Hematopoietic multipotent progenitor cell treated with erythropoietin and hydrocortisone succinate and interleukin-3 and kit ligand, for 4 days (in vitro differentiated cells): Measurements from ENCODE around the gene DCPS.
"Not testable (repeated sequence)": the region's sequence is repeated elsewhere in the genome, so short reads cannot be mapped to it uniquely, and the experiment has no call there.

ENCODE experiments used
- DNase-seq: peaks from one replicate; pipeline ENCODE4 v3.0.0-alpha.2; 2015

Gene DCPS

DNA sequence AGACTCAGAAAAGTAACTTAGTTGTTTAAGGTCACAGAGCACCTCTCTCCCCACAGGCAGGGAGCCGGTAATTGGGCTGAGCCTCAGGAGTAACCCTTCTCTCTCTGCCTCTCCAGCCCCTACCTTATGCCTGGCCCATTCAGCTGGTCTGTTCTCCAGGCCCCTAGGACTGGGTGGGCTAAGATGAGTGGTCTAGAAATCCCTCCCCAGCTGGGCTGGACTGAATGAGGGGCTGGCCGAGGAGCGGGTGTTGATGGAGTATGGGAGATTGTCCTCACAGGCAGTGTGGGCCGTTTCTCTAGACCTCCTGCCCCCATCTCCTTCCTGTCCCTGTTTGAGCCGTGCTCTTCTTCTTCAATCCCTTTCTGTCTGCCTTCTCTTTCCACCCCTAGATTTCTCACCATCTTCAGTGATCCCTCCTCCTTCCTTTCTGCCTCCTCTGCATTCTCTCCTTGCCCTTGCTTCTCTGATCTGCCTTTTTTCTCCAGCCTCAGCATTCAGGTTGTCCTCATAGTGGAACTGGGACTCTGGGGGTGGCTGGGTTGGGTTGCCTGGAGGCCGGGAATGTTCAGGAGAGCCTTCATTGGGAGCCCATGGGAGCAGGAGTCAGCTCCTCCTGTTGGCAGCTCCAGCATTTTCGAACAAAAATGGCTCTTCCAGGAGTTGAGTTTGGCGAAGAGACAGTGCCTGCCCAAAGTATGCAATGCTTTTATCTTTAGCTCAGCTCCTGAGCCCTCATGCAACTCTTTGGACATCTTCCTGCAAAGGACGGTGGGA, 59.2 kb downstream of the DCPS start:
- no peak for DNase-seq

DNA sequence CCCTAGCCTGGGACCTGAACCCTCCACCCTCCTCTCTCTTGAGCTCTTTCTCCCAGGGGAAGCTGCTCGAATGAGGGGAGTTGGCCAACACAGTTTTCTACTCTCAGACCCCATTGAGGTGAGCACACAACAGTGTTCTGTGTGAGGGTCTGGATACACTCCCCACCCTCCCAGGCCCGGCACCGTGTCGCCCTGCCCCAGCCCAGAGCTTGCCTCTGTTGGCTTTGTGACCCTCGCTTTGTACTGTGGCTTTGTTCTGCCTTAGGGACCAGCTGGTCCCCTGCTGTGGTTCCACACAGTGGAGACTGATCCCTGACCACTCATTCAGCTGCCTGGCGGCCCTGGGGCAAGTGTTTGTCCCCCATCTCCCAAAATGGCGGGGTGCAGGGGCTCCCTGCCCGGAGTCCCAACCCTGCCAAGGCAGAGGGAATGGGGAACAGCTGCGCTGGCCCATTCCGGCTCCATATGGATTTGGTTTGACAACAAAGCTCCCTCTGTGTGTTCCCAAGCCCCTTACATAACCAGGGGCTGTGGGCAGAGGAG, 59.9 kb downstream of the DCPS start:
- DNase-seq, result no peak

DNA sequence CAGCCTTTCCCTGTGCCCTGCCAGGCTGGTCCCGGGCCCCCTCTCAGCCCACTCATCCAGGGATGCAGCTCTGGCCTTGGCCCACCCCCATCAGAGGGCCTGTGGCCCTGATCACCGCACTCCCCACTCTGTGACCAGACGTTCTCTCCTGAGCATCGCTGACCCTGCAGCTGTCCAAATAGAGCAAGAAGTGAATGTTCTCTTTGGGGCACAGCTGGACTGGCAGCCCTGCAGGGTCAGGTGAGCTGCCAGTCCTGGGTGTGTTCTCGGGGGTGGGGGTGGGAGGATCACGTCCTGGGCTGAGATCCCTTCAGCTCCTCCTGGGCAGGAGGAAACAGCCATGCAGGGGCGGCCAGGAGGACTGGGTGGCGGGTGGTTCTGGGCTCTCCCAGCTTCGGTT, 60.9 kb downstream of the DCPS start:
- DNase-seq, result not testable (repeated sequence)

DNA sequence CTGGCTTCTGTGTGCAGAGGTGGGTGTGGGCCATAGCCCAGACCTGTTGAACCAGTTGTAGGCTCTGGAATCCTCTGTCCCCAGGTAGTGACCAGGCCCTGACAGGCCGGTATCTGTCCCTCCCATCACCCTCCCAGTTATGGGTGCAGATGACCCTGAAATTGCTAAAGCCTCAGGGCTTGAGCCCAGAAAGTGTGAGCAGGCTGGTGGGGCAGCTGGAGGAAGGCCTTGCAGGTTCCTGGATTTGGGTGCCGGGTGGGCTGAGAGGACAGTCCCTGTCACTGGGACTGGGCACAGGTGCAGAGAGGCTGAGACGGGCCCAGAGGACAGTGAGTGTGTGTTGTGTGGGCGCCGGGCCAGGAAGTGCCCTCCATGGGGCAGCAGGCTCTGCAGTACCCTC, 61.6 kb downstream of the DCPS start:
- not testable (repeated sequence) for DNase-seq

DNA sequence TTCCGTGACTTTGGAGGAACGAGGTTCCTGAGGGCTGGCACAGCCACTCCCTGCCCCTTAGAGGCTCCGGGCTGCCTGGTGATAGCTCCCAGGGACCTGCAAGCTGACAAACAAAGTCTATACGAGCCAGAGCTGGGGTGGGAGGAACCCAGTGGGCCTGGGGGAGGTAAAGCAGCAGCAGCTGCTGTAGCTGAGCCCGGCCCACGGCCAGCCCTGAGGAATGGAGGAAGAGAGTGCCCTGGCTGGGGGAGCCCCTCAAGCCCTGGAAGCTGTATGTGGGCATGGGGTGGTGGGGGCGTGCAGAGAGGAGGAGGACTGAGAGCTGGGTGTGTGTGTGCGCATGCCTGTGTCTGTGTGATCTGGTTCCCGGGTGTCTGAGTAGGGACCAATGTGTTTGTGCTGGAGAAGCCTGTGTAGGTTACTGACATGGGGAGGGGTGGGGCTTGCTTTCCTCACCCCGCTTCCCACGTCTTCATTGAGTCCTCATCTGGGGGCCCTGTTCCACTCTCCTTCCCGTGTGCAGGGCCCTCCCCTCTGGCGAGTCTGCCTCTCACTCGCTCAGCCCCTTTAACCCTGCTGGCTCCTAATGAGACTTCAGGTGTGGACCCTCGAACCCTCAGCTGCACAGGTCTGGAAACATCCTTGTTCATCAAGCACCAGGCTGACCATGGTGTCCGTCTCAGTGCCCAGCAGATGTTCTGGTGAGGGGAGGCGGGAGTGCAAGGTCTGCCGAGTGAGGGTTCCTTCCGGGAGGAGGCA, 62.4 kb downstream of the DCPS start:
- DNase-seq, result no peak

DNA sequence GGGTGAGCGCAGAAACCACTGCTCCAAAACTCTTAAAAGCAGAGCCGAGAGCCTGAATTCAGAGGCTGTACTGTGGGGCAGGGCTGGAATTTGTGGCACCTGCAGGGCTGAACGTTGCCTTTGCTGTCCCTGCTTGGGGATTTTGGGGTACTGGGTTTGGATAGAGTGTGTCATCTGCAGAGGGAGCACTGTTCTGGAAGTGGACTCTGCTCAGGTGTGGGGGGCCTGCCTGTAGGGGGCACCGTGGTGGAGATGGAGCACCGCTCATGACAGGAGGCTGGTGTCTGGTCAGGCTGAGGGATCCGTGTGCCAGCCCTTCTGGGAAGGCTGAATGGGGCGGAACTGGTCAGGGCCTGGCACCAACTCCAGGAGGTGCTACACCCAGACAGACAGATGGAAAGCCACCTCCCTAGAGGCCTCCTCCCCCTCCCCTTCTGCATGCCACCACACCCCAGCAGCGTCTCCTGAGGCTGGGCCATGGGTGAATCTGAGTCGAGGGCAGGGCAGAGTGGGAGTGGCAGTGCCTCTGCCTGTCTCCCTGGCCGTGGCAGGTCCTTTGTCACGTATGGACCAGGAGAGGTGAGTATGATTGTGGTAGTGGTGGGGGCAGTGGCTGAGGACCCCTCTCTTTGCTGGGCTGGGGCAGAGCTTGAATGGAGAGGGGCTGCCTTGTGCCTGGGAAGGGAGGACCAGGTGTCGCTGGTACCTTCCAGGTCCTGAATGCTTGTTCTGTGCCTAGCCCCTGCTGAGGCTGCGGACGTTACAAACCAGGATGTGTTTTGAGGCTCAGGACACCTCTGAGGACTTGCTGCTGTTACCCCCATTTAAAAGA, 63.2 kb downstream of the DCPS start:
- DNase-seq, result peak; percentile 47

DNA sequence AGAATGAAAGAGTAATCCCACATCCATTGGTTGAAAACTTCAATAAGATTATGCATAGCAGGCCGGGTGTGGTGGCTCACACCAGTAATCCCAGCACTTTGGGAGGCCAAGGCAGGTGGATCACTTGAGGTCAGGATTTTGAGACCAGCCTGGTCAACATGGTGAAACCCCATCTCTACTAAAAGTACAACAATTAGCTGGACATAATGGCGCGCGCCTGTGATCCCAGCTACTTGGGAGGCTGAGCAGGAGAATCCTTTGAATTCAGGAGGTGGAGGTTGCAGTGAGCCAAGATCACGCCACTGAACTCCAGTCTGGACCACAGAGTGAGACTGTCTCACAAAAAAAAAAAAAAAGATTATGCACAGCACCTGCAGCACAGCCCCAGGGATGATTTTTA, 63.9 kb downstream of the DCPS start:
- DNase-seq, result not testable (repeated sequence)

DNA sequence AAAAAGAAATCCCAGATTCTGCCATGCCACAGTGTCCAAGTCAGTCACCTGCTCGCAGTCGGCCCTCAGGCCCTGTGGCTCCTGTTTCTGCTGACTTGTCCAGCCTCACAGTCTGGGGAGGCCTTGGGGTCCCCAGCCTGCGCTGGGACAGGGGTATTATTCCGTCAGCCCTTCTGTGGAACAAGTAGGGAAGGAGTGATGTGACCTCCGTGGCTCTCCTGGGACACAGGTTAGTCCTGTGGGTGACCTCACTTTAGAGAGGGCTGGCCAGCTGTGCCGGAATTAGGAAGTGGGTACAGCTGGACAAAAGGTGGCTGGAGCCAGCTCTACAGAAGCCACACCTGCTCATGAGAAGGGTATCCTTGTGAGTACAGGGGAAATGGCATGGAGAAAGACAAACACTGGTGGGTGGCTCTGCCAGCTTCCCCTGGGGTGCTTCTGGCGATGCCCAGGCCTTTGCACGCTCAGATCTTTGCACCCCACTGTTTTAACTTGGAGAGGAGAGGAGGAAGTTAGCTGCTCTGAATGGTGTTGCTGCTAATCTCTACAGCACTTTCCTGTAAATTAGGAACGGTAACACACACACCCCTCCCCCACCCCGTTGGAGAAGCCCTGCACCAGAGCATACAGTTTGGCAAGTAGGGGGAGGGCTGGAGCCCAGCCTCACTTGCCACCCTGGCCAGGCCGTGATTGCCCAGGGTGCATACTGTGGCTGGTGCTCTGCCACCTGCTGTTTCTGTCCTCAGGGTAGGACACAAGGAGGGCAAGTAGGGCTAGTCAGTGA, 64.7 kb downstream of the DCPS start:
- DNase-seq, result peak; percentile 70

DNA sequence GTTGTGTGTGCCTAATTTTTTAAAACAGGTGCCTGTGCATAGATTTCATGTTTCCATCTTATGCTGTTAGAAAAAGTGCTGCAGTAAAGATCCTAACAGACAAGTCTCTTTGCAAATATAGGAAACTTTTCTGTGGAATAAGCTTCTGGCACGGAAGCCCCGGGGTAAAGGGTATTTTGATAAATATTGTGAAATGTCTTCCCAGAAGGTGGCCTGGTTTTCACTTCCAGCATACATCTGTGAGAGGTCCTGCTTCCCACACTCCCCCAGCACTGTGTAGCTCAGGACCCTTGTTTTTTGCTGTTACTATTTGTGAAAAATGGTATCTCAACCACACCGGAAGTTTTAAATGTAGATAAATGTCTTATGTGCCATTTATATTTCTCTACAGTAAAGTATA, 66.2 kb downstream of the DCPS start:
- no peak for DNase-seq

DNA sequence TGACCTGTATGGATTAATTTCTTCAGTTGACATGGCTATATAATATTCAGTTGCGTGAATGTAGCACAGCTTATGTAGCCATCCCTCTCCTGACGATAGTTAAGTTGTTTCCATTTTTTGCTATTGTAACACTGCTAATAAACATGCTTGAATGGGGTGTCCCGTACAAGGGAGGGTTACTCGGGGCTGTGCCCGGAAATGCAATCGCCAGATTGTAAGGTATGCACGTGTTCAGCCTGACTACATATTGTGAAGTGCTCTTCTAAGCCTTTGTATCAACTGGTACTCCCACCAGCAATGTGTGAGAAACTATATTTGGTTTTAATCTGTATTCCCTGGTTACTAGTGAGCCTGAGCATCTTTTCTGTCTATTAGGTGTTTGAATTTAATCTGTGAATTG, 67.7 kb downstream of the DCPS start:
- DNase-seq, result no peak

DNA sequence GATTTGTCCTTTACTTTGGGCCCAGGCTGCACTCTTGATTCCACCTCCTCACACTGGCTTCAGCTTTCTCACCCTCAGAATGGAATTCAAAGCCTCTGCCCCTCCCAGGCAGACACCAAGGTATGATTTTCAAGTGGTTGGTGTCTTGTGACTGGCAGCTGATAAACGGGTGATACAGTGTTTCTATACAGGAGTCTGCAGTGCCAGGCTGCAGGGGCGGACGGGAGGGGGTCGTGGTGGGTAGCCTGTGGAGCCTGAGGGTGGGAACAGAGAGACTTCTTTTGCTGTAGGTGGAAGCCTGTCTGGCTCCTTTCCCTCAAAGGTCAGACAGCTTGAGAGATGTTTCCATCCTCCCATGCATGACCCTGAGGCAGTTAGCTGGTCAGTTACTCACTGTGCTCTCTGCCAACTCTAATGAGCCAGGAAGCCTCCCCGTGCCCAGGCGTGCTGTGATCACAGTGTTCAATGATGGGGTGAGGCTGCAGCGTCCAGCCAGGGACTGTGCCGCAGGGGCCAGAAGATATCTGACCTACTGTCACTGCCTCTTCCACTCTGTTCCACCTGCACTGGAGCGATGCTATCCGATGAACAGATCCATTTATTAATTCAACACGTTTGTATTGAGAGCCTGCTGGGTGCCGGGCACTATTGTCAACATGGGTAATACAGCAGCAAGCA, 69.7 kb downstream of the DCPS start:
- not testable (repeated sequence) for DNase-seq

DNA sequence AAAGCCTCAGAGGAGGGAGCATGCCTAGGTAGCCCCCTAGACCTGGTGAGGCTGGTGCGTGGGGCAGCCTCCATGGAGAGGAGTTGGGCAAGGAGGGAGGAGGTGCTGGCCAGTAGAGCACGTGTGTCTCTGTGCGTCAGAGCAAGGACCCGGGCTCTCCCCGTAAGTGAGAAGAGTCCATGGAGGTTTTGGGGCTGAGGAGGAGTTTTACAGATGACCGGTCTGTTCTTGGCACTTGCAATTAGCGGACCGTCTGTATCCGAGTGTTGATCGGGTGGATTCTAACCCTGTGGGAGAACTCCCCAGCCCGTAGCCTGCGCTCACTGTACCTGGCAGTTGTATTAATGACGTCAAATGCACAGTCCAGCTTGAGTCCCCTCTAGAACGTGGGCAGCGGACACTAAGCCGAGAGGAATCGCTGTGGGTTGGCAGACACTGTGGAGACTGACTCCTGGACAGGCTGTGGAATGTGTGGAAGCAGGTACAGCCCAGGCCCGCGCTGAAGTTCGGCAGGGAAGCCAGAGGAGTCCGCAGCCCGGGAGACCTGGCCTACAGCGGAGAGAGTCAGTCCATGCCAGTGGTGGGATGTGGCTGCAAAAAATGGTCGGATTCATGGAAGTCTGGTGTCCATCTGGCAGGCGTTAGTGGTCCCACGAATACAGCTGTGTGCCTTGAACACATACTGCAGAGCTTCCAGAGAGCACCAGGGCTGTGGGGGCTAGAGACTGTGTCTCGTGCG, 70.9 kb downstream of the DCPS start:
- DNase-seq, result not testable (repeated sequence)

DNA sequence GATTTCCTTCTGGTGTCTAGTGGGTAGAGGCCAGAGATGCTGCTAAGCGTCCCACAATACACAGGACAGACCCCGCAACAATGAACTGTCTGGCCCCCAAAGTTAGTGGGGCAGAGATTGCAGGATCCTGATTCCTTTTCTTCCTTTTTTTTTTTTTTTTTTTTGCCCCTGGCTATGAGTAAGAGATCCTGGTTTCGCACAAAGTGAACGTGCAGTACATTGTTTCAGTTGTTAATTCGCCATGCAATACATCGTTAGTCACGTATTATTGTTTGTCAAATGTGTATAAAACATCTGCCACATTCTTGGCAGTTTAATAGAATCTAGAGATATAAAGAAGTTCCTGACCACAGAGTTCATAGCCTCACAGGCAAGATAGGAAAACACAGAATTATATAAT, 71.9 kb downstream of the DCPS start:
- DNase-seq, result no peak

DNA sequence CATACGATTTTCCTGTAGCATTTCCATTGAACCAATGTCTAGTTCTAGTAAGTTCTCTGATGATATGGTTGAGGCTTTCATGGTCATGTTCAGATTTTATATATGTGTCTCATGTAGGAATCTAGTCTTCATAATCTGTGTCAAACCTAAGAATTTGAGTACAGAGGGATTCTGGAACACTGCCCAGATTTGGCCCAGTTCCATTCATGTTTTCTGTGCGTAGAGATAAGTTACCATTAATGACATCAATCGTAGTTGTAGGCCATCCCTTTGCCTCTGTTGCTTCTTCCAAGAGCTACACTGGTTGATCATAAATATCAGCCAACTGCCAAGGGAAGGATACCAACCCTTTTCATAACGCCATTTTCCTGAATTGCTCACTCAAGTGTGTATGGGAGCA, 74.9 kb downstream of the DCPS start:
- peak; percentile 61 for DNase-seq

DNA sequence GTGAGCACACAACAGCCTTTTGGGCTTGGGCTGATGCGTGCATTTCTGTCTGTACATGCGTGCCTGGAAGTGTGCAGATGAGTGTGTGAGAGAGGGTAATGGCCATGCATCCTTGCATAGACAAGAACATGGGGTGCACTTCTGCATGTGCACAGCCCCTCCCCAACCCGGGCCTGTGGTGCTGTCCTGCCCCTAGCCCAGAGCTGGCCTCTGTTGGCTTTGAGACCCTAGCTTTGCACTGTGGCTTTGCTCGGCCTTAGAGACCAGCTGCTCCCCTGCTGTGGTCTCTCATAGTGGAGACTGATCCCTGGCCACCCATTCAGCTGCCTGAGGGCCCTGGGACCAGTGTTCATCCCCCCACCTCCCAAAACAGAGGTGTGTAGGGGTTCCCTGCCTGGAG, 77.0 kb downstream of the DCPS start:
- no peak for DNase-seq

DNA sequence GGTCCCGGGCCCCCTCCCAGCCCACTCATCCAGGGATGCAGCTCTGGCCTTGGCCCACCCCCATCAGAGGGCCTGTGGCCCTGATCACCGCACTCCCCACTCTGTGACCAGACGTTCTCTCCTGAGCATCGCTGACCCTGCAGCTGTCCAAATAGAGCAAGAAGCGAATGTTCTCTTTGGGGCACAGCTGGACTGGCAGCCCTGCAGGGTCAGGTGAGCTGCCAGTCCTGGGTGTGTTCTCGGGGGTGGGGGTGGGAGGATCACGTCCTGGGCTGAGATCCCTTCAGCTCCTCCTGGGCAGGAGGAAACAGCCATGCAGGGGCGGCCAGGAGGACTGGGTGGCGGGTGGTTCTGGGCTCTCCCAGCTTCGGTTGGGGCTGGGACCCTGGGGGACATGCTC, 78.1 kb downstream of the DCPS start:
- not testable (repeated sequence) for DNase-seq

DNA sequence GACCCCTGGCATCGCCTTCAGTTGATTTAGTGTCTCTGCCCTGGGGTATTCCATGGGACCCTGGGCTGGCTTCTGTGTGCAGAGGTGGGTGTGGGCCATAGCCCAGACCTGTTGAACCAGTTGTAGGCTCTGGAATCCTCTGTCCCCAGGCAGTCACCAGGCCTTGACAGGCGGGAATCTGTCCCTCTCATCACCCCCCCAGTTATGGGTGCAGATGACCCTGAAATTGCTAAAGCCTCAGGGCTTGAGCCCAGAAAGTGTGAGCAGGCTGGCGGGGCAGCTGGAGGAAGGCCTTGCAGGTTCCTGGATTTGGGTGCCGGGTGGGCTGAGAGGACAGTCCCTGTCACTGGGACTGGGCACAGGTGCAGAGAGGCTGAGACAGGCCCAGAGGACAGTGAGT, 78.8 kb downstream of the DCPS start:
- not testable (repeated sequence) for DNase-seq

DNA sequence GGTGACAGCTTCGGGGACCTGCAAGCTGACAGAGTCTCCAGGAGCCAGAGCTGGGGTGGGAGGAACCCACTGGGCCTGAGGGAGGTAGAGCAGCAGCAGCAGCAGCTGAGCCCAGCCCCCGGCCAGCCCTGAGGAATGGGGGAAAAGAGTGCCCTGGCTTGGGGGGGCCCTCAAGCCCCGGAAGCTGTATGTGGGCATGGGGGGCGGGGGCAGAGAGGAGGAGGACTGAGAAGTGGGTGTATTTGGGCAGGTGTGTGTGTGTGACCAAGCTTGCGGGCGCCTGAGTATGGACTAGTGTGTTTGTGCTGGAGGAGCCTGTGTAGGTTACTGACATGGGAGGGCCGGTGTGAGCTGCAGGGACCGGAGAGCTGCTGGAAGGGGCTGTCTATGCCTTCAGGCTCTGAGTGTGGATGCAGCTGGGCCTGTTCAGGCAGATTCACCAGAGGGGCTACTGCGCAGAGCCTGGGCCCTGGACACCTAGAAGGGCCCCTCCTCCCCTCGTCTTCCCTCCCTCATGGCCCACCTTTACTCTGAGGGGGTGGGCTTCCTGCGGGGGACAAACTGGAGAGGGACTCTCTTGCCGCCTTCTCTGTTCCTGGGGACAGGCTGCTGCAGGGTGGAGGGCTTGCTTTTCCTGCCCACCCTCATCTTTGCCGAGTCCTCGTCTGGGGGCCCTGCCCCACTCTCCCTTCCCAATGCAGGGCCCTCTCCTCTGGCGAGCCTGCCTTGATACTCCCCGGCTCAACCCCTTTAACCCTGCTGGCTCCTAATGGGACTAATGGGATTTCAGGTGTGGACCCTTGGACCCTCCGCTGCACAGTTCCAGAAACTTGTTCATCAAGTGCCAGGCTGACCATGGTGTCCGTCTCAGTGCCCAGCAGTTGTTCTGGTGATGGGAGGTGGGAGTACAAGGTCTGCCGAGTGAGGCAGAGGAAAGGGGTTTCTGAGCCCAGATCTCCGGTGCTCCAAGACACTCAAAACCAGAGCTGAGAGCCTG, 79.8 kb downstream of the DCPS start:
- no peak for DNase-seq

DNA sequence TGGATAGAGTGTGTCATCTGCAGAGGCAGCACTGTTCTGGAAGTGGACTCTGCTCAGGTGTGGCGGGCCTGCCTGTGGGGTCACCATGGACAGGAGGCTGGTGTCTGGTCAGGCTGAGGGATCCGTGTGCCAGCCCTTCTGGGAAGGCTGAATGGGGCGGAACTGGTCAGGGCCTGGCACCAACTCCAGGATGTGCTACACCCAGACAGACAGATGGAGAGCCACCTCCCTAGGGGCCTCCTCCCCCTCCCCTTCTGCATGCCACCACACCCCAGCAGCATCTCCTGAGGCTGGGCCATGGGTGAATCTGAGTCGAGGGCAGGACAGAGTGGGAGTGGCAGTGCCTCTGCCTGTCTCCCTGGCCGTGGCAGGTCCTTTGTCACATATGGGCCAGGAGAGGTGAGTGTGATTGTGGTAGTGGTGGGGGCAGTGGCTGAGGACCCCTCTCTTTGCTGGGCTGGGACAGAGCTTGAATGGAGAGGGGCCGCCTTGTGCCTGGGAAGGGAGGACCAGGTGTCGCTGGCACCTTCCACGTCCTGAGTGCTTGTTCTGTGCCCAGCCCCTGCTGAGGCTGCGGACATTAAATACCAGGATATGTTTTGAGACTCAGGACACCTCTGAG, 80.7 kb downstream of the DCPS start:
- no peak for DNase-seq
